Measurements from ENCODE around the gene RPL7A.

DNA sequence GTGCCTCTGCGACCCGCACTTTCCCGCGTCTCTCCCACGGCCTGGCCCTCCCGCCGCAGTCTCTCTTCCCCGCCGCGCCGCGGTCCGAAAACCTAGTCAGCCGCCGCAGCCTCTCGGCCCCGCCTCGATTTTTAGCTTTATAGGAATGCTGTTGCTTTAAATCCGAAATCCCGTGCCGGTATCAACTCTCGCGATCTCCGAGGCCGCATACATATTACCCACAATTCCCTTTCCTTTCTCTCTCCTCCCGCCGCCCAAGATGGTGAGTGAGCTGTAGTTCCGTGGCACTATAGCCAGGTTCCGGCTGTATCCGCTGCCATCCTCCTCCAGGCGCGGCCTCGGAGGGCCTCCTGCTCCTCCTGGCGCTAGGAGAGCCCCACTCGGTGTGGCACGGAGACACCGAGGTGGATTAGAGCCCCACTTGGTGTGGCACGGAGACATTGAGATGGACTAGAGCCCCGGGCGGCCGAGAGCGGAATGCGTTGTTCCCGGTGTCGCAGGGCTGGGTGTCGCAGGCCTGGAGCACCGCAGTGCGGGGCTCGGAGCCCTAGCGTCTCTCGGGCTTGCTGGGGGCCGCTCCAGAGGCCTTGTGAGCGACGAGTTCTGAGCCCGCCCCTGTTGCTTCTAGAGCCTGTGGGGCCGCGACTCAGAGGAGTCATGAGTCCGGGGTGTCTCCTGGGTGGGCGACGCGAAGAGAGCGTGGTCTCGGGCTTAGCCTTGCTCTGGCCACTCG, at the start of gene RPL7A, which contains the start of gene MED22:
- no peak for TF ChIP-seq CTCF (conservative IDR thresholded peaks at IDR 0.05; ENCODE audit: low read length)
- no peak for TF ChIP-seq EZH2phosphoT487 (IDR thresholded peaks at IDR 0.05; ENCODE audit: borderline replicate concordance)
